GM12878 (cell line): ENCODE data around the gene SLC6A3.

Experiments used
- EGR1 ChIP-seq, 2 experiments: IDR thresholded peaks; 1 replicate in 1 of 2; 2 replicates in 1 of 2; pipeline ENCODE4 v1.6.1; 2011 to 2012; ENCODE audit warnings: low read depth in 2 of 2, low read length in 2 of 2, borderline replicate concordance in 1 of 2, mild to moderate bottlenecking in 1 of 2, moderate library complexity in 1 of 2
- JUND ChIP-seq: IDR thresholded peaks from 2 replicates; pipeline ENCODE4 v1.6.1; 2012; ENCODE audit warnings: low read depth, mild to moderate bottlenecking, low read length, improper control_type of control experiment, moderate library complexity
- SPI1 ChIP-seq: IDR thresholded peaks from 2 replicates; pipeline ENCODE4 v1.6.1; 2011; ENCODE audit warnings: low read depth, mild to moderate bottlenecking, low read length, moderate library complexity, borderline replicate concordance; ENCODE audit not compliant: insufficient read depth
- TF ChIP-seq, protein P1 (sequence below), 3 experiments: IDR thresholded peaks in 2 of 3; conservative IDR thresholded peaks in 1 of 3; 2 replicates each; pipeline ENCODE4 v1.5.1; 2011; ENCODE audit warnings: low read depth in 3 of 3, low read length in 3 of 3, mild to moderate bottlenecking in 3 of 3, control low read depth in 2 of 3, moderate library complexity in 2 of 3, inconsistent platforms in 1 of 3, mixed read lengths in 1 of 3; ENCODE audit not compliant: control insufficient read depth in 2 of 3, insufficient read depth in 1 of 3; ENCODE audit errors: extremely low read depth in 1 of 3
- TF ChIP-seq, protein P2 (sequence below): IDR thresholded peaks from 2 replicates; pipeline ENCODE4 v1.6.1; 2012; ENCODE audit warnings: mild to moderate bottlenecking, low read depth, low read length
- TF ChIP-seq, protein P3 (sequence below): IDR thresholded peaks from 2 replicates; pipeline ENCODE4 v1.6.1; 2011; ENCODE audit warnings: low read depth, low read length, improper control_type of control experiment, borderline replicate concordance

DNA sequence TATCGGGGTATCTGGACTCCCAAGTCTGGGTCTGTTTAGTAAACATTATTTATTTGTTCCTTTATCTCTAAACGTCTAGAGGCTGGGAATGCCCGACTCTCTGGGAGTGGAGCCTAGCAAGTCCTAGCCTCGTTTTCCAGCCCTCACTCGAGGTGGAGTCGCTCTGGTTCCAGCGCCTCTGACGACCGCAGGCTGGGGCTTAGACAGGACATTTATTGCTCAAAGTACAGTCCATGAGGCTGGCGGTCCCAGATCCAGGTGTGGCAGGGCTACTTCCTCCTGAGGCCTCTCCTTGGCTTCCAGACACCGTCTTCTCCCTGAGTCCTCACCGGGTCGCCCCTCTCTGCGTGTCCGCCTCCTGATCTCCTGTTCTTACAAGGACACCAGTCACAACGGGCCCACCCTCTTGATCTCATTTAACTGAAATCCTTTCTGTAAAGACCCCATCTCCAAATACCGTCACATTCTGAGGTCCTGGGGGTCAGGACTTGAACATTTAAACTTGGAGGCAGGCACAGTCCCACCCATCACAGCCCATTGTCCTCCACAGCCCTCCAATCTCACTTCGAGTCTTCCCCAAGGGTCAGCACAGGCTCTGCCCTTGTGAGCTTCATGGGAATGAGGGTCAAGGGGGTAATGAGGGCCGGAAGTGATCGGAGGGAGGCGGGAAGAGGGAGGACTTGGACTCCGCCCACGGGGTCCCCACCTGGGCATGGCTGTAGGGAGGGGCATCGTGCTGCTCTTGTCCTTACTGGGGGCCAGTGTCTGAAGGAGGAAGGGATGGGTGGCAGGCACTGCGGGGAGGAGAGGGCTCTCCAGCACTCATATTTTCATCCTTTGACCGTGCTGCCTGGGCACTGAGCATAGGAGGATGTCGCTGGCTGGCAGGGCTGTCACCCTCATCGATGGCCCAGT, 88.1 kb downstream of the SLC6A3 start:
- TF ChIP-seq, protein P1, sequence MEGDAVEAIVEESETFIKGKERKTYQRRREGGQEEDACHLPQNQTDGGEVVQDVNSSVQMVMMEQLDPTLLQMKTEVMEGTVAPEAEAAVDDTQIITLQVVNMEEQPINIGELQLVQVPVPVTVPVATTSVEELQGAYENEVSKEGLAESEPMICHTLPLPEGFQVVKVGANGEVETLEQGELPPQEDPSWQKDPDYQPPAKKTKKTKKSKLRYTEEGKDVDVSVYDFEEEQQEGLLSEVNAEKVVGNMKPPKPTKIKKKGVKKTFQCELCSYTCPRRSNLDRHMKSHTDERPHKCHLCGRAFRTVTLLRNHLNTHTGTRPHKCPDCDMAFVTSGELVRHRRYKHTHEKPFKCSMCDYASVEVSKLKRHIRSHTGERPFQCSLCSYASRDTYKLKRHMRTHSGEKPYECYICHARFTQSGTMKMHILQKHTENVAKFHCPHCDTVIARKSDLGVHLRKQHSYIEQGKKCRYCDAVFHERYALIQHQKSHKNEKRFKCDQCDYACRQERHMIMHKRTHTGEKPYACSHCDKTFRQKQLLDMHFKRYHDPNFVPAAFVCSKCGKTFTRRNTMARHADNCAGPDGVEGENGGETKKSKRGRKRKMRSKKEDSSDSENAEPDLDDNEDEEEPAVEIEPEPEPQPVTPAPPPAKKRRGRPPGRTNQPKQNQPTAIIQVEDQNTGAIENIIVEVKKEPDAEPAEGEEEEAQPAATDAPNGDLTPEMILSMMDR (IDR thresholded peaks at IDR 0.05 in 2 of 3, conservative IDR thresholded peaks at IDR 0.05 in 1 of 3; ENCODE audit: control insufficient read depth in 2 of 3, extremely low read depth in 1 of 3, insufficient read depth in 1 of 3, low read depth in 3 of 3, low read length in 3 of 3): no peak
- TF ChIP-seq, protein P2, sequence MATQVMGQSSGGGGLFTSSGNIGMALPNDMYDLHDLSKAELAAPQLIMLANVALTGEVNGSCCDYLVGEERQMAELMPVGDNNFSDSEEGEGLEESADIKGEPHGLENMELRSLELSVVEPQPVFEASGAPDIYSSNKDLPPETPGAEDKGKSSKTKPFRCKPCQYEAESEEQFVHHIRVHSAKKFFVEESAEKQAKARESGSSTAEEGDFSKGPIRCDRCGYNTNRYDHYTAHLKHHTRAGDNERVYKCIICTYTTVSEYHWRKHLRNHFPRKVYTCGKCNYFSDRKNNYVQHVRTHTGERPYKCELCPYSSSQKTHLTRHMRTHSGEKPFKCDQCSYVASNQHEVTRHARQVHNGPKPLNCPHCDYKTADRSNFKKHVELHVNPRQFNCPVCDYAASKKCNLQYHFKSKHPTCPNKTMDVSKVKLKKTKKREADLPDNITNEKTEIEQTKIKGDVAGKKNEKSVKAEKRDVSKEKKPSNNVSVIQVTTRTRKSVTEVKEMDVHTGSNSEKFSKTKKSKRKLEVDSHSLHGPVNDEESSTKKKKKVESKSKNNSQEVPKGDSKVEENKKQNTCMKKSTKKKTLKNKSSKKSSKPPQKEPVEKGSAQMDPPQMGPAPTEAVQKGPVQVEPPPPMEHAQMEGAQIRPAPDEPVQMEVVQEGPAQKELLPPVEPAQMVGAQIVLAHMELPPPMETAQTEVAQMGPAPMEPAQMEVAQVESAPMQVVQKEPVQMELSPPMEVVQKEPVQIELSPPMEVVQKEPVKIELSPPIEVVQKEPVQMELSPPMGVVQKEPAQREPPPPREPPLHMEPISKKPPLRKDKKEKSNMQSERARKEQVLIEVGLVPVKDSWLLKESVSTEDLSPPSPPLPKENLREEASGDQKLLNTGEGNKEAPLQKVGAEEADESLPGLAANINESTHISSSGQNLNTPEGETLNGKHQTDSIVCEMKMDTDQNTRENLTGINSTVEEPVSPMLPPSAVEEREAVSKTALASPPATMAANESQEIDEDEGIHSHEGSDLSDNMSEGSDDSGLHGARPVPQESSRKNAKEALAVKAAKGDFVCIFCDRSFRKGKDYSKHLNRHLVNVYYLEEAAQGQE: no peak
- TF ChIP-seq, protein P3, sequence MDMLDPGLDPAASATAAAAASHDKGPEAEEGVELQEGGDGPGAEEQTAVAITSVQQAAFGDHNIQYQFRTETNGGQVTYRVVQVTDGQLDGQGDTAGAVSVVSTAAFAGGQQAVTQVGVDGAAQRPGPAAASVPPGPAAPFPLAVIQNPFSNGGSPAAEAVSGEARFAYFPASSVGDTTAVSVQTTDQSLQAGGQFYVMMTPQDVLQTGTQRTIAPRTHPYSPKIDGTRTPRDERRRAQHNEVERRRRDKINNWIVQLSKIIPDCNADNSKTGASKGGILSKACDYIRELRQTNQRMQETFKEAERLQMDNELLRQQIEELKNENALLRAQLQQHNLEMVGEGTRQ: no peak
- TF ChIP-seq SPI1 (no peak), JUND (no peak), EGR1 (IDR thresholded peaks at IDR 0.05; ENCODE audit: borderline replicate concordance in 1 of 2, low read depth in 2 of 2, low read length in 2 of 2) (no peak)
